ENCODE data around the gene BMP6.

The BMP6 gene

DNA sequence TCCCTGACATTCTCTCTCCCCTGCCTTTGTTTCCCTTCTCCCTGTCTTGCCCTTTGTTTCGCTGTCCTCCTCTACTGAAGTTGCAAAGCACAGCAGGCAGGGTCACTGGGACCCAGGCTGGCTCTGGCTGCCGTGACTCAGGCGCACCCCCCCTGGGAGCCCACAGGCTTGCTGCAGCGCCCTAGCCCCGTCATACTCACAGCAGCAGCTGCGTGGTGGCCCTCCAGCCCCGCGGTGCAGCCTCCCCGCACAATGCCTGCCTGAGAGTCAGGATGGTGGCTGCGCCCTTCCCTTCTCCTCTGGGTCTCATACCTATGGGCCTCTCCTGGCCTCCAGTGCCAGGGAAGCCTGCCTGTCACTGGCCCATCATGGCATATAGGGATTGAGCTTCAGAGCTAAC is 143.0 kb downstream of the BMP6 start:
- no peak for DNase-seq (ENCODE audit: extremely low read depth, low read depth)

DNA sequence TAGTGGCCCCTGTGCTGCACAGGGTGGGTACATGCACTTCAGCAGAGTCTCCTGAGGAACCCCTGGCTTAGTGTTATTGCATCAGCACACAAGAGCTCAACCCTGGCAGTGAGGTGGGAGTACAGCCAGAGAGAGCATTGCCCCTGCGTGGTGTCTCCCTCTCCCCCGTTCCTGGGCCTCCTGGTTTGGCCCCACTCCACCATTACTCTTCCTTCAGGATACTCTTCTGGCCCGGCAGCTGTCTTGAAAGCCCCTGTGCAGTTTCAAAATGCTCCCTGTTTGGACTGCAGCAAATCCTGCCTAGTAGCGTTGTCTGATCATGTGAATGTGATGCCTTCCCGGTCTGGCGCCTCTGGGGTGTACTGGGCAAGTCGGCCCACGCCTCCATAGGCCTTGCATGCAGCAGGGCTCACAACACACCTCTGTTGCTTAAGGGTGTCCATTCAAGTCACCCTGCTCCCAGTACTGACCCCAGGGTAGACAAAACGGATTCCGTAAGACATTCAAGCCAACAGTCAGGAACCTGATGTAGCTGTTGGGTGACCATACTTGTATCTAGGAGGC is 152.6 kb downstream of the BMP6 start:
- TF ChIP-seq, protein P1, sequence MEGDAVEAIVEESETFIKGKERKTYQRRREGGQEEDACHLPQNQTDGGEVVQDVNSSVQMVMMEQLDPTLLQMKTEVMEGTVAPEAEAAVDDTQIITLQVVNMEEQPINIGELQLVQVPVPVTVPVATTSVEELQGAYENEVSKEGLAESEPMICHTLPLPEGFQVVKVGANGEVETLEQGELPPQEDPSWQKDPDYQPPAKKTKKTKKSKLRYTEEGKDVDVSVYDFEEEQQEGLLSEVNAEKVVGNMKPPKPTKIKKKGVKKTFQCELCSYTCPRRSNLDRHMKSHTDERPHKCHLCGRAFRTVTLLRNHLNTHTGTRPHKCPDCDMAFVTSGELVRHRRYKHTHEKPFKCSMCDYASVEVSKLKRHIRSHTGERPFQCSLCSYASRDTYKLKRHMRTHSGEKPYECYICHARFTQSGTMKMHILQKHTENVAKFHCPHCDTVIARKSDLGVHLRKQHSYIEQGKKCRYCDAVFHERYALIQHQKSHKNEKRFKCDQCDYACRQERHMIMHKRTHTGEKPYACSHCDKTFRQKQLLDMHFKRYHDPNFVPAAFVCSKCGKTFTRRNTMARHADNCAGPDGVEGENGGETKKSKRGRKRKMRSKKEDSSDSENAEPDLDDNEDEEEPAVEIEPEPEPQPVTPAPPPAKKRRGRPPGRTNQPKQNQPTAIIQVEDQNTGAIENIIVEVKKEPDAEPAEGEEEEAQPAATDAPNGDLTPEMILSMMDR (IDR thresholded peaks at IDR 0.05; ENCODE audit: low read depth, low read length): no peak
- no peak for DNase-seq (ENCODE audit: extremely low read depth, low read depth)

More for the DNA sequence above, 143.0 kb downstream of the BMP6 start:
- TF ChIP-seq, protein P1 (IDR thresholded peaks at IDR 0.05; ENCODE audit: low read depth, low read length): no peak

DNA sequence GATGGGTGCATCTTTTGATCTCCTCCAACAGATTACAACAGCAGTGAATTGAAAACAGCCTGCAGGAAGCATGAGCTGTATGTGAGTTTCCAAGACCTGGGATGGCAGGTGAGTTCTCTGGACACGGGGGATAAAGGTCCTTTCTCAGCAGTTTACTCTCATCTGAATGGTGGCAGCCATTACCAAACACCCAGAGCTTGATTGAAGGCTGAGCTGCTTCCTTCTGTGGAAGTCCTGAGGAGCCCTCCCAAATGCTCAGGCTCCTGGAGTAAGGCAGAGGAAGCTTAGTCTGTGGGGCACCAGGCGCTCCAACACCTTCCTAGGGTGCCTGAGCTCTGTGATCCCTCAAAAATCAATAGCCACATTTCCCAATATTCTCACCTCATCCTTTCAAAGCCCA is 153.1 kb downstream of the BMP6 start:
- TF ChIP-seq, protein P1 (IDR thresholded peaks at IDR 0.05; ENCODE audit: low read depth, low read length): no peak
- no peak for DNase-seq (ENCODE audit: extremely low read depth, low read depth)

DNA sequence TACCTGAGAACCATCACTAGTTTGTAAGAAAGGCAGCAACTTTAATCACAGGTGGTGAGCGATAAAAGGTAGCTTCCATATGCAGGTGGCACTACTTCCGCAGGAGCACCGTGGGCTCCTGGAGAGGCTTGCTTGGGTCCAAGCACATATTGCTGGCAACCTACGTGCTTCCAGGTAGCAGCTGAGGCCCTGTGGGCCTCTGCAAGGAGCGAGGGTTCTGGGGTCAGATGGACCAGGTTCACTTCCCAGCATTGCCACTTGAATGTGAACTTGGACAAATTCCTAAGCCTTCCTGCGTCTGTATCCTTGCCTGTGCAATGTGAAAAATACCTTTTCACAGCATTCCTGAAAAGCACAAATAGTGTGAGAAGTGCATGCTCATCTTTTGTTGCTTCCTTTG is 153.7 kb downstream of the BMP6 start:
- no peak for DNase-seq (ENCODE audit: extremely low read depth, low read depth)
- TF ChIP-seq, protein P1 (IDR thresholded peaks at IDR 0.05; ENCODE audit: low read depth, low read length): no peak

DNA sequence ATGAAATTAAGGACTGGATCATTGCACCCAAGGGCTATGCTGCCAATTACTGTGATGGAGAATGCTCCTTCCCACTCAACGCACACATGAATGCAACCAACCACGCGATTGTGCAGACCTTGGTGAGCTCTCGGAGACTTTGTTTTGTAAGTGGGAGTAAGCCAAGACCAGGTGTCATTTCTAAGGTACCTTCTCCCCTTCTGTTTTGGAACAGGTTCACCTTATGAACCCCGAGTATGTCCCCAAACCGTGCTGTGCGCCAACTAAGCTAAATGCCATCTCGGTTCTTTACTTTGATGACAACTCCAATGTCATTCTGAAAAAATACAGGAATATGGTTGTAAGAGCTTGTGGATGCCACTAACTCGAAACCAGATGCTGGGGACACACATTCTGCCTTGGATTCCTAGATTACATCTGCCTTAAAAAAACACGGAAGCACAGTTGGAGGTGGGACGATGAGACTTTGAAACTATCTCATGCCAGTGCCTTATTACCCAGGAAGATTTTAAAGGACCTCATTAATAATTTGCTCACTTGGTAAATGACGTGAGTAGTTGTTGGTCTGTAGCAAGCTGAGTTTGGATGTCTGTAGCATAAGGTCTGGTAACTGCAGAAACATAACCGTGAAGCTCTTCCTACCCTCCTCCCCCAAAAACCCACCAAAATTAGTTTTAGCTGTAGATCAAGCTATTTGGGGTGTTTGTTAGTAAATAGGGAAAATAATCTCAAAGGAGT is 154.2 kb downstream of the BMP6 start:
- TF ChIP-seq, protein P1 (IDR thresholded peaks at IDR 0.05; ENCODE audit: low read depth, low read length): no peak
- no peak for DNase-seq (ENCODE audit: extremely low read depth, low read depth)

DNA sequence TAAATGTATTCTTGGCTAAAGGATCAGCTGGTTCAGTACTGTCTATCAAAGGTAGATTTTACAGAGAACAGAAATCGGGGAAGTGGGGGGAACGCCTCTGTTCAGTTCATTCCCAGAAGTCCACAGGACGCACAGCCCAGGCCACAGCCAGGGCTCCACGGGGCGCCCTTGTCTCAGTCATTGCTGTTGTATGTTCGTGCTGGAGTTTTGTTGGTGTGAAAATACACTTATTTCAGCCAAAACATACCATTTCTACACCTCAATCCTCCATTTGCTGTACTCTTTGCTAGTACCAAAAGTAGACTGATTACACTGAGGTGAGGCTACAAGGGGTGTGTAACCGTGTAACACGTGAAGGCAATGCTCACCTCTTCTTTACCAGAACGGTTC is 154.8 kb downstream of the BMP6 start:
- DNase-seq (ENCODE audit: extremely low read depth, low read depth): no peak
- TF ChIP-seq, protein P1 (IDR thresholded peaks at IDR 0.05; ENCODE audit: low read depth, low read length): no peak

DNA sequence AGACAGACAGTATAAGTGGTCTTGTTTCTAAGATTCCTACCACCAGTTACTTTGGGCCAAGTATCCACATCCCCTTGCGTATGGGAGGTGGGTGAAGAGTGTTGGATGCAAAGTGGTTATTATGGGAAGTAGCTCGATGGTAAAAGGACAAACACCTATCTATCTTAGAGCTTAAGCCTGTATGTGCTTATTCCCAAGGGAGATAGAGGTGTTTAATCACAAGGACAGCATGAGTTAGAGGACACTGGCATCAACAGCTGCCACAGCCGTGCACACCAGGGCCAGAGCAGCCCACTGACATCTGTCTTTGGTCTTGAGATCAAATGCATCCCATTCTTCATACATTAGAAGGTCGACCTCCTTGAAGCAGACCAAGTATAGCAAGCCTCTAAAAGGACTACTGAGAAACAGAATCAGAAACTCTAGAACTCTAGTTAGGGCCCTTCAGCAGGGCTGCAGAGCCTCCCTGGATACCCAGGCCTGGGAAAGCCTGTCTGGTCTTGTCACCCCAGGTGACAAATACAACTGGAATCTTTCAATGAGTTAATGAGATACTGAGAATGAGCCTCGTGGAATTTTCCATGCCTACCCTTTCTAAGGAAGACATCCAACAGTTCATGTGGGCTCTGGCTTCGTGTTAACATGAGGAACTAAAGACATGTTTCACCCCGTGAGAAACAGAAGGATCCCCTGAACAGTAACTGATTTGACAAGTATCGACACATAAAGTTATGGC is 156.0 kb downstream of the BMP6 start:
- no peak for DNase-seq (ENCODE audit: extremely low read depth, low read depth)
- TF ChIP-seq, protein P1 (IDR thresholded peaks at IDR 0.05; ENCODE audit: low read depth, low read length): no peak

All from AG09319 (cell line).